Activated CD8-positive, alpha-beta memory T cell treated with anti-CD3 and anti-CD28 coated beads for 24 hours (primary cell): Measurements from ENCODE around the gene ATP4B.
"Not testable (repeated sequence)": the region's sequence is repeated elsewhere in the genome, so short reads cannot be mapped to it uniquely, and the experiment has no call there.

Experiments used
- DNase-seq: peaks from one replicate; pipeline ENCODE4 v3.0.0-alpha.2; 2020

The ATP4B gene

DNA sequence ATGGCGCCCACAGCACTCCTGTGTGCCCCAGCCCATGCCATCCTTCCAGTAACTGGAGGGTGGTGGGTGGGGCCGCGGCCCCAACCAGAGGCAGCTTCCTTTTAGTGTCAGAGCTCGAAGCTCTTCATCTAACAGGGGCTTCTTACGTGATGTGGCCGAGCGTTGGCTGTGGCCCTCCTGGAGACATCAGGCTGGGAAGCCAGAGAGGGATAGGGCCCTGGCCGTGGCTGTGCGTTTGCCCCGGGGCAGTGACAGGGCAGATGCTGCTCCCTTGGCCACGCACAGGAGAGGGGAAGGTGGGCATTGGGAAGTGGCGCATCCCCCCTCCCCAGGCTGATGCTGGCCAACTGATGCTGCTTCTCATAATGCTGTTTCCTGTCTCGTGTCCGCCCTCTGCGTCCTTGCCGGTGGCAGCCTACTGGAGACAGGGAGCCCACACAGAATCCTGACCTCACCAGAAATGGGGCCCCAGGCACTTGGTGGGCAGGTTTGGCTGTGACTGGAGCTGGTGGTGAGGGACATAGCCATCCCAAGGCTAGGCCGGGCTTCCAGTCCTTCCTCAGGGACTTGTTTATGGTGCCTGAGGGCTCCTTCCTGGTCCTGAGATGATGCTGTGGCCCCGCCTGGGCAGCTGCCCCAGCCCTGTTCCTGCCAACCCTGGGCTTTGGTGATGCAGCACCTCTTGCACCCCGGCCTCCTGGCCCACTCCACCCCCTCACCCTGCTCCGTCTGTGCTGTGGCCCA, 34.3 kb downstream of the ATP4B start:
- no peak for DNase-seq

DNA sequence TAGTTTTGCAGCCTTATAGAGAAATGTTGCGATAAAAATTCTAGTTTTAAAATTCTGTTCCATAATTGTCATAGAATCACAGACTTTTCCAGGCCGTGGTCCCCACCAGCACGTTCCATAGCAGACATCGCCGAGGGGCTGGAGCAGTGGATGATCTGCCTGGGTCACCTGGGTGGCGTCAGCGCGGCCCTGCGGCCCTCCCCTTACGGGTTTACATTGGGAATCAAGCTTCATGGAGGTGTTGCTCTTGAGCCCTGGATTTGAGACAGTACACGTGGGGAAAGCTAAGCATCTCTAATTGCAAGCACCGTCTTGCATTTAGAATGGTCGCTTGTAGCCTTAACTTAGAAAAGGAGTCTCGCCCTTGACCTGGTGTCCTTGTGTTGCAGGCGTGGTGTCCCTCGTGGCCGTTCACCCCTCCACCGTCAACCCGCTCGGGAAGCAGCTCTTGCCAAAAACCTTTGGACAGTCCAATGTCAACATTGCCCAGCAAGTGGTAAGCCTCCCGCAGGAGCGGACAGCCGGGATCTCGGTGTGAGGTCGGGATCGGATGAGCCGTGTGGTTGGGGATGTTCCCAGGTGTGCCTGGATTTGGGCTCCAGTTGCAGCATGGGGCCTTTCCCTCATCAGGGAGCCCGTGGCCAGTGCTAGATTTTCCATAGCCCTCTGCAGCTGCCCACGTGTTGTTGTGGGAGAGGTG, 35.1 kb downstream of the ATP4B start:
- DNase-seq, result no peak

DNA sequence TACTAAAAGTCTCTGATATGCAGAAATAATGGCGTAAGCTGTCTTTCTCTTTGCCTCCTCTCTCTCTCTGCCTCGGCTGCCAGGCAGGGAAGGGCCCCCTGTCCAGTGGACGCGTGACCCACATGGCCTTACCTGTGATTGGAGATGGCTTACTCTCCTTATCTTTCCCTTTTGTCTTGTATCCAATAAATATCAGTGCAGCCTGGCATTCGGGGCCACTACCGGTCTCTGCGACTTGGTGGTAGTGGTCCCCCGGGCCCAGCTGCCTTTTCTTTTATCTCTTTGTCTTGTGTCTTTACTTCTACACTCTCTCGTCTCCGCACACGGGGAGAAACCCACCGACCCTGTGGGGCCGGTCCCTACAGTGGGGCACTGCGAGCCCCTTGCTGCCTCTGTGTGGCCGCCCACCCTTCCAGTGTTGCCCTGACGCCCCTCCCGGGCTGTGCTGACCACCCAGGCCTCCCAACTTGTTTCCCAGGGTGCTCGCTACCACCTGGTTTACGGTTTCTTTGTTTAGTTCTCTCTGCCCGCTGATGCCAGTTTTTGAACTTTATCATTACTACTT, 35.9 kb downstream of the ATP4B start:
- DNase-seq, result not testable (repeated sequence)

DNA sequence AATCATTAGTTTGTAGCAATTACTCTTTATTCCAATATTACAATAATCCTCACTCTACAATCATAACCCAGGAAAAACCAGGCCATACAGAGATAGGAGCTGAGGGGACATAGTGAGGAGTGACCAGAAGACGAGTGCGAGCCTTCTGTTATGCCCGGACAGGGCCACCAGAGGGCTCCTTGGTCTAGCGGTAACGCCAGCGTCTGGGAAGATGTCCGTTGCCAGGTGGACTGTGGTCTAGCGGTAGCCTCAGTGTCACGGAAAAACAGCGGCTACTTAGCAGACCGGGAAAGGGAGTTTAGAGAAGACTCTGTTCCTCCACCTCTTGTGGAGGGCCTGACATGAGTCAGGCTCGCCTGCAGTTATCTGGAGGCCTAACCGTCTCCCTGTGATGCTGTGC, 36.5 kb downstream of the ATP4B start:
- not testable (repeated sequence) for DNase-seq

DNA sequence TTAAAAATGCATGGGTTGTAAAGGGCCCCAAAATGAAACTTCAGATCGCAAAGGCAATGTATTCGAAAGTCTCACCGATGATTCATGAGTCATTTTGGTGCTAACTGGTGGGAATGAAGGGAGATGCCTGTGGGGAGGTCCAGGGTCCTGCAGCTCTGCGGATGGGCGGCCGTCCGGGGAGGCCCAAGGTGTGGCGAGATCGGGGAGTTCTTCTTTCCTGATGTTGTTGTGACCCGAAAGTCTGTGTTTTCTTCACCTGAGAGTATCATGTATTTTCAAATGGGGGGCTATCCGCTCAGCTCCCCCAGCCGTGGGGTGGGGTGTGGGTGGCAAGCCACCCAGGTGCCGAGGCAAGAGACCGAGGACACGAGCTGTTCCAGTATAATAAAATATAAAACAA, 37.0 kb downstream of the ATP4B start:
- DNase-seq, result no peak

DNA sequence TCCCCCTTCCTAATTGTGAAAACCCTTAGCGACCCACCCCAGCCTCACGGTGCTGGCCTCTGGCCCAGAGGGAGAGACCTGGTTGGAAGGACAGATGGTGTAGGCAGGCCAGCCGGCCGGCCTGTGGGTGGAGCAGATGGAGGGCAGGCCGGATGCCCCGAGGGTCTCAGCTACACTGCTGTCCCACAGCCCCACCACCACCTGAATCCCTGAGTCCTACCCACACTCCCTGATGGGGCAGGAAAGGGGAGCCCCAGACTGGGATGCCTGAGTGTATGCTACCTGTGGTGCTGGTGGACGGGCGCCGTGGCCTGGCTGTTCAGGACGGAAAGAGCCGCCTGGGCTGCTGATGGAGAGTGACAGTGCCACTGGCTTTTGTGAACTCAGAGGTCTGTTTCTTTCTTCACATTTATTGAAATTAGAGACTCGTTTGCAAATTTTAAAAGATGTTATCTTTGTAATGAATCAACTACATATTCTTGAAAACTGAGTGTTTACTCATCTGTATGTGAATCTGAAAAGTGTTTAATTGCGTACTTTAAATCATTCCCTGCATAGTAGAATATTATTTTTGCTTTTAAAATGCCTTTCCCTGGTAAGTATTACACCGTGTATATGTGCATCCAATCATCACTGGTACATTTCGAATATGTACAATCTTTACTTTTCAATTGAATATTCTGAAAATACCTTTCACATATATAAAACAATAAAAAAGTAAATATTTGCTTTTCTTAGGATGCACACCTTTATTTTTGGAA, 37.8 kb downstream of the ATP4B start:
- DNase-seq, result no peak

DNA sequence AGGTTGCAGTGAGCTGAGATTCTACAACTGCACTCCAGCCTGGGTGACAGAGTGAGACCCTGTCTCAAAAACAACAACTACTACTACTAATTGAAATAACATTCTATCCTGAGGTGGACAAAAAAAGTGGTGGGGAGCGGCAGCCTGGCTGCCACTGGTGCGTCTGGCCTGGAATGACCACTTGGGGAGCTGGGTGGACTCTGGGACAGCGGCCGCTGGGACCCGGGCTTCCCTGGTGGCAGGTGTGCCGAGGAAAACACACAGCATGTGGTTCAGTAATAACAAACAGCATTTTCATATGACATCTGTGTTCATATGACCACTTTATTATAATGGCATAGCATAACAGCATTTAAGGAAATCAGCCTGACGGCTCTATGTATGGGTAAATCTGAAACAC, 39.5 kb downstream of the ATP4B start:
- no peak for DNase-seq

DNA sequence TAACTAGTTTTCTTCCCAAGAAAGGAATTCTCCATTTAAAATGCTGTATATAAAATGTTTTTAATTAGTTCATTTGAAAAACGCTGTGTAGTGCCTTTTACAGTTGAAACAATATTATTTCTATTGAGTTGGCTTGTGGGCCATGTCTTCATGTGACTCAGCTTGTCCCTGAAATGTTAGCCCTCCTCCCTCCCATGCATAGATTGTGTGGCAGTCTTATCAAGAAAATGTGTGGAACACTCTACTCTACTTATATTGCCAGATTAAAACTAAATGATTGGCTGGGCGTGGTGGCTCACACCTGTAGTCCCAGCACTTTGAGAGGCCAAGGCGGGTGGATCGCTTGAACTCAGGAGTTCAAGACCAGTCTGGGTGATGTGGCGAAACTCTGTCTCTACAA, 40.0 kb downstream of the ATP4B start:
- DNase-seq, result no peak

DNA sequence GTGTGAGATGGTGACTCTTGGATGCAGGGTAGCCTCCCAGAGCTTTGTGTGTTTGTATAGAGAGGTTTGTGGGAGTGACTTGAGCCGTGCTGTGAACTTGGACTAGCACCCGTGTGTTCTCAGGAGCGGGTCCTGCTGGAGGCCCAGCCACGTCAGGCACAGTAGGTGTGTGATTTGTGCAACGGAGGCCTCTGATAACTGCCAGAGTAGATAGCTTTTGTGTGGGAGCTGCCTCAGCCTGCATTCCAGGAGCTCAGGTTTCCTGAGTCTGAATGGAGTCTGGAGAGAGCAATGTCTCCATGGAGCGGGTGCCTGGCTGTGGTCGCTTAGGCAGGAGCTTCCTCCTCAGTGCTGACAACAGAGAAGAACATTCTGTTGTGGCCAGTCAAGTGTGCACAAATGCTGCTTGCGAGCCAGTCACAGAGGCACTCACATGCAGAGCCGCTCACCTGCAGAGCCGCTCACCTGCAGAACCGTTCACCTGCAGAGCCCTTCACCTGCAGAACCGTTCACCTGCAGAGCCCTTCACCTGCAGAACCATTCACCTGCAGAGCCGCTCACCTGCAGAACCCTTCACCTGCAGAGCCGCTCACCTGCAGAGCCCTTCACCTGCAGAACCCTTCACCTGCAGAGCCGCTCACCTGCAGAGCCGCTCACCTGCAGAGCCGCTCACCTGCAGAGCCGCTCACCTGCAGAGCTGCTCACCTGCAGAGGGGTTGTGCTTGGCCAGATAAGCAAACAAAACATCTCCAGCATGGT, 40.8 kb downstream of the ATP4B start:
- no peak for DNase-seq

DNA sequence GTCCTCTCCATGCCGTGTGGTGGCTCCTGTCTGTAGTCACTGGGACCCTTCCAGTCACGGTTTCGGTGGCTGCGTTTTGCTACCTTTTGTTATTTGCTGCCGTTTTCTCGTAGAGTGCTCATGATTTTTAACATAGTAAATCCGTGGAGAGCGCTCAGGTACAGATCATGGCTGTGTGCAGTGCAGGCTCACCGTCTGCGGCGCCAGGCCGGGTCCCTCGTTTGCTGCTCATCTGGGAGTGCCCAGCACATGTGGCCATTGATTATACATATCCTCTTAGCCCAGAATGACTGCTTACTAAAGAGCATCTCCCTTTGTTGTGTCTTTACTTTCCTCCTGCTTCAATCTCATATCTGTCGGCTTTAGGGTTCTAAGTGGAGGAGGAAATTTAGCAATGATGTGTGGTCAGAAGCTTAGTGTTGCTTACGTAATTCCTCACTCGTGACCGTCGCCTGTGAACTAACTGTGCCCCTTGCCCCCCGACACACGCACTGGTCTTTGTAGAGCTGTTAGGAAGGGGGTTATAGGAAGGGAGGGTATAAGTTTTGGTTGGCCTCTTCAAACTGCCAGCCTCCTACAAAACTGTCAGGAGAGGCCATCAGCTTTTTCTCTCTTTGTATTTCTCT, 41.6 kb downstream of the ATP4B start:
- DNase-seq, result no peak

DNA sequence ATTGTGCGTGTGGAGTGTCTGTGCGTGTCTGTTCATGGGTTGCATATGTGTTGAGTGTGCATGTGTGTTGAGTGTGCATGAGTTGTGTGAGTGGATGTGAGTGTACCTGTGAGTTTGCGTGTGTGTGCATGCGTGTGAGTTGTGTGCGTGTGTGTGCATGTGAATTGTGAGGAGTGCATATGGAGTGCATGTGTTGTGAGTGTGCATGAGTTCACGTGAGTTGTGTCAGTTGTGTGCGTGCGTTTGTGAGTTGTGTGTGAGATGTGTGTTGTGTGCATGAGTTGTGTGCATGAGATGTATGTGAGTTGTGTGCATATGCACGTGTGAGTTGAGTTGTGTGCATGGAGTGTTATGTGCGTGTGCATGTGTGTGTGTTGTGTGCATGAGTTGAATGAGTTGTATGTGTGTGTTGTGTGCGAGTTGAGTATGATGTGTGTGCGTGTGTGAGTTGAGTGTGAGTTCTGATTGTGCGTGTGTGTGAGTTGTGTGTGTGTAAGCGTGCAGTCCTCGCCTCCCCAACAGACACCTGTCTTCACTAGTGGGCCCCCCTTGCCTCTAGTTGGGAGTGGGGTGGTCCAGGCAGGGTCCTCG, 44.1 kb downstream of the ATP4B start:
- DNase-seq, result no peak

DNA sequence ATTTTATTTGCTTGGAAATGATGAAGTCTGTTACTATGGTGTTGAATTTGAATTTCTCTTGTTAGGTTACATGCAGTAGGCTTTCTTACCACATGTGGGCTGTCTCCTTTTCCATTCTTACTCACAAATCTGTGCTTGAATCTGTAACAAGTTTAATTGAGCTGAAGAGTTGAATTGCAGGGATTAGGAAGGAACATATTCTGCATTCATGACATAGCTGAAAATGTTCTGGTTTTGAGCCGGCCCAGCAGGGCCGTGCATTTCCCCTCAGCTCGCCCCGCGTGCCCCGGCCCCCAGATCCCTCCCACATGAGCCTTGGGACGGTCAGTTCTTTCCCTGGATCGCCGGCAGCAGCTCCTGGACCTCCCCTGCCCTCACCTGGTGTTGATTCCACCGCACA, 45.4 kb downstream of the ATP4B start:
- DNase-seq, result no peak

DNA sequence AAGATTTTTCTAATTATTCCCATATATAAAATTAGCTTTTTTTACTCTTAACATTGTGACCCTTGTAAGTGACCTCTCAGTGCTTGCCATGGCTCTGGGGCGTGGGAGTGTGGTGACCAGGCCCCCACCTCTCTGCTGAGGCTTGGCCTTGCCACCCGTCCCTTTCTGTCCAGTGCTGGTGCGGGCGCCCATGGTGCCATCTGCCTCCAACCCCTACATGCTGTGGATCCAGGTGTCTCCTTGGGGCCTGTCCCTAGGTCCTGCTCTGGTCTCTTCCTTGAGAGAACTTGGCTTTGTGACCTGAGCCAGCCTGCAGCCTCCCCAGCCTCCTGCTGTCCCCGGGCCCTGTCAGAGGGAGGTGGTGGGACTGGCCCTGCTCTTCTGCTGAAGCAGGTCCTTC, 46.0 kb downstream of the ATP4B start:
- DNase-seq, result no peak

DNA sequence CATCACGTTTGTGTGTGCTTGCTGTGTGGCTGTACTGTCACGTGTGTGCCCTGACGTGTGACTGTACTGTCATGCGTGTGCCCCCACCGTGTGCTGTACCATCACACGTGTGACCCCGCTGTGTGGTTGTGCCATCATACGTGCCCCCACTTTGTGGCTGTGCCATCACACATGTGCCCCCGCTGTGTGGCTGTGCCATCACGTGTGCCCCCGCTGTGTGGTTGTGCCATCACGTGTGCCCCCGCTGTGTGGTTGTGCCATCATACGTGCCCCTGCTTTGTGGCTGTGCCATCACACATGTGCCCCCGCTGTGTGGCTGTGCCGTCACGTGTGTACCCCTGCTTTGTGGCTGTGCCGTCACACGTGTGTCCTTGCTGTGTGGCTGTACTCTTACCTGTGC, 47.7 kb downstream of the ATP4B start:
- DNase-seq, result no peak

DNA sequence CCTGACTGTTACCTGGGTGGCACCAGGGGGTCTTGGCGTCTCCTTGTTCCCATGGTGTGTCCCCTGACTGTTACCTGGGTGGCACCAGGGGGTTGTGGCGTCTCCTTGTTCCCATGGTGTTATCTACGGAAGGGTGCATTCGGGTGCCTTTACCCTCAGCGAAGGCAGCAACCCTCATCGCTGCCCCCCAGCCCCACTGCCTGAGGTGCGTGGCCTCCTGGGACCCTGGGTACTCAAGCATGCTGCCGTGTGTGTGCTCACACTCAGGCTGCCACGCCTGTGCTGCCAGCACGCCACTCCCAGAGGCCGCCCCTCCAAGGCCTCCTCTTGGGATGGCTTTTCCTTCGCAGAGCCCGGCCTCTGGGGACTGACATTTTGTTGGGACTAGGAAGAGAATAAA, 48.4 kb downstream of the ATP4B start:
- no peak for DNase-seq

DNA sequence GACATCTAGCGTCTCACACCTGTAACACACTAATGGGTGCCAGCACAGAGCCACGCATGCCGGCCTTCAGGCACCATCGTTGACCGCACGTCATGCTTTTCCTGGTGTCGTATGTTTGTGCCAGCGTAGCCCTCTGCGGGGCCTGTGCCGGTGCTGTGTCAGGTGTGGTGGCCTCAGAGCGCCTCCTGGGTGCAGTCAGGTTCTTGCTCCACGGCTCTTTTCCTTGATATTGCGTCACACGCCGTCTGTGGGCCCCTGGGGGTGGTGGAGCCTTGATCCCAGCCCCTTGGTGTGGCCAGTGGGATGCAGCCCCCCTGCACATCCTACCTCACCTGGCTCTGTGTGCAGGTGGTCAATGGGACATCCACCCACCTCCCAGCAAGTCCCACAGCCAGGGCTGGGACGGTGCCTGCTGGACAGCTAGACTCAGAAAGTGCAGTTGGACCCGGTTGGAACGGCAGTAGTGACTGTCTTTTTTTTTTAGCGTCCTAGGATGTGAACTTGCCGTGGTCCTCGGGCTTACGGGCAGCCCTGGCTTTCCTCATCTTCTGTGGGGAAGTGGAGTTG, 48.9 kb downstream of the ATP4B start:
- no peak for DNase-seq

DNA sequence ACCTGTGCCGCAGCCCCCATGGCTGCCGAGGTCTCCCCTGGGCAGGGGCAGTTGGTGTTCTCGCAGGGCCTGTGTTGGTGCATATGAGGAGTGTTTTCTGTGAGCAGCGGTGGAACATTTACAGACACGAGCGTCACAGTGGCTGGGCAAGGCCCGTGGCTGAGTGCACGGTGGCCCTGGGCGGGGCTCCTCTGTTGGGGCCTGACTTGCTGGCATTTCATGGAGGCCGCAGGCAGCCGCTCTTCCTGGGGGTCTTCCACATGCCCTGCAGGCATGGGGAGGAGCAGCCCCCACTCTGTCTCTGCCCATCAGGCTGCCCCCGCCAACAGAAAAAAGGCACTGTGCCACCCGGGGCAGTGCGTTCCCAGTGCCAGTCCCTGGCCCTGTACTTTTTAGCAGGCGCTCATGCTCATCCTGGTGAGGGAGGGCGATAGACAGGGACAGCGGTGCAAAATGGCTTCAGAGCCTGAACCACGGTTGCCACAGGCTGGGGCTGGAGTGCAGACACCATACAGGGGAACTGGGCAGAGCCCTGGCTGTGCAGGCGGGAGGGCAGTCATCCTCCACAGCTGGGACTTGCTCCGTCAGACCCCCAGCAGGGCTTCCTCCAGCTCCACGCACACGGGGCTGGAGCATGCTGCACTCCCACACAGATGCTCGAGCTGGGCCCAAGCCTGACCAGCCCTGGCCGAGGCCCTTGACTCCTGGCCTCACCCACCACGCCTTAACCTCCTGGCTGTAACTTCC, 49.9 kb downstream of the ATP4B start:
- no peak for DNase-seq

DNA sequence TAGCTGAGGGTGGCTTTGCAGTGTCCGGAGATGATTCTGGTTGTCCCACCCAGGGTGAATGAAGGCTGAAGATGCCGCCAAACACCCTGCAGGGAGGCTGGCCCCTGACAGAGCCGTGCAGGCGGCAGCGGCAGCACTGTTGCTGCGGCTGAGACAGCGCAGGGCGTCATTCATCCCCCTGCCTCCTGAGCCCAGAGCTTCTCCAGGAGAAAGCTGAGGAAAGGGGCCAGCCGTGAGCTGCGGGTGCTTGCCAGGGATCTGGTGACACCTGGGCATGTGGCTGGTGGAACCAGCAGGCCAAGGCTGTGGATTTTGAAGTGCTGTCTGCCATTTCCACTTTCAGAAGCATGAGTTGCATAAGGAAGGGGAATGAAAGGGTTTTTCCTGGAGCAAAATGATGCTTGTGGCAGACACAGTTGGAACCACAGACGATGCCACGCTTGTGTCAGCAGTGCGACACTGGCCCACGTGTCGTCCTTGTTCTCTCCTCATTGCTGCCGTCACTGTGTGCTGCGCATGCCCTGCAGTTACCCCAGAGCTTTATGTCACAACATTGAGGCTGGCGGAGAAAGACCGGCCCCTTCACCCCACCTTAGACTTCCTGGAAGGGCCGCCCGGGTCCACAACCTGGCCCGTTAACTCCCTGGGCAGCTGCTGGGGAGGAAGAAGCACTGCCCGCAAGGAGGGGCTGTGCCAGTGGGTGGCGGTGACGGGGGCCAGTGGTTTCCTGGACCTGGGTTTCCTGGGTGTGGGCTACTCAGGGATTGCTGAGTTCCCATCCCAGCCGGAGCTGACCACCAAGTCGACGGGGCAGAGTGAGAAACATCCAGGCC, 50.7 kb downstream of the ATP4B start:
- no peak for DNase-seq

DNA sequence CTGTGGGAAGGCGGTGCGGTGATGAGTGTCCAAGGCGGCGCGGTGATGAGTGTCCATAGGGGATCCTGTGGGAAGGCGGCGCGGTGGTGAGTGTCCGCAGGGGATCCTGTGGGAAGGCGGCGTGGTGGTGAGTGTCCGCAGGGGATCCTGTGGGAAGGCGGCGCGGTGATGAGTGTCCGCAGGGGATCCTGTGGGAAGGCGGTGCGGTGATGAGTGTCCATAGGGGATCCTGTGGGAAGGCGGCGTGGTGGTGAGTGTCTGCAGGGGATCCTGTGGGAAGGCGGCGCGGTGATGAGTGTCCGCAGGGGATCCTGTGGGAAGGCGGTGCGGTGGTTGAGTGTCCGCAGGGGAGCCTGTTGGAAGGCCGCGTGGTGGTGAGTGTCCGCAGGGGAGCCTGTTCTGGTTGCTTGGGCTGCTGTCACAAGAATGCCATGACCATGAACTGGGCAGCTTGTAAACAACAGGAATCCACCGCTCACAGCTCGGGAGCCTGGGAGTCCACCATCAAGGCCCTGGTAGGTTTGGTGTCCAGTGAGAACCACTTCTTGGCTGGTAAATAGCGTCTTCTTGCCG, 52.0 kb downstream of the ATP4B start:
- no peak for DNase-seq

DNA sequence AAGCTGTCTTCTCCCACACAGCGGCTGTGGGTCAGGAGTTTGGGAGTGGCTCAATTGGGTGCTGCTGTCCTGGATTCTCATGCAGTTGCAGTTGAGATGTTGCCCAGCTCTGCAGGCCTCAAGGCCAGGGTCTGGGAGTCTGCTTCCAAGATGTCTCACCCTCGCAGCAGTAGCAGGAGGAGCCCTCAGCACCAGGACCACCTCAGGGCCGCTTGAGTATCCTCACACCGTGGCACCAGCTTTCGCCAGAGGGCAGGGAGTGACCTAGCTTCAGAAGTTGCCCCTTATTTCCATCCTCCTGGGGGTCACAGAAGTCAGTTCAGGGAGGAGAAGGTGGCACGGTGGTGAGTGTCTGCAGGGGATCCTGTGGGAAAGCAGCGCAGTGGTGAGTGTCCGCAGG, 52.5 kb downstream of the ATP4B start:
- no peak for DNase-seq
